ENCODE measurements around the gene DPP9.

- TF ChIP-seq JUND (IDR thresholded peaks at IDR 0.05) = no peak
- TF ChIP-seq TEAD4 (IDR thresholded peaks at IDR 0.05; ENCODE audit: borderline replicate concordance, insufficient read depth) = no peak
- TF ChIP-seq CTCF (IDR thresholded peaks at IDR 0.05) = no peak
- TF ChIP-seq SIN3A (IDR thresholded peaks at IDR 0.05; ENCODE audit: borderline replicate concordance, low read depth, low read length) = no peak
- no peak for TF ChIP-seq TCF12 (IDR thresholded peaks at IDR 0.05)
Measured at GRCh38 chr19:4764393-4764660, 40.7 kb upstream of the DPP9 start.
